NK-92 (cell line): ENCODE results near the gene GPR153.

Experiments
- DNase-seq: peaks from one replicate; lab custom pipeline; 2025; ENCODE audit not compliant: unreplicated experiment; lab: John Stamatoyannopoulos, UW

Gene GPR153

DNA sequence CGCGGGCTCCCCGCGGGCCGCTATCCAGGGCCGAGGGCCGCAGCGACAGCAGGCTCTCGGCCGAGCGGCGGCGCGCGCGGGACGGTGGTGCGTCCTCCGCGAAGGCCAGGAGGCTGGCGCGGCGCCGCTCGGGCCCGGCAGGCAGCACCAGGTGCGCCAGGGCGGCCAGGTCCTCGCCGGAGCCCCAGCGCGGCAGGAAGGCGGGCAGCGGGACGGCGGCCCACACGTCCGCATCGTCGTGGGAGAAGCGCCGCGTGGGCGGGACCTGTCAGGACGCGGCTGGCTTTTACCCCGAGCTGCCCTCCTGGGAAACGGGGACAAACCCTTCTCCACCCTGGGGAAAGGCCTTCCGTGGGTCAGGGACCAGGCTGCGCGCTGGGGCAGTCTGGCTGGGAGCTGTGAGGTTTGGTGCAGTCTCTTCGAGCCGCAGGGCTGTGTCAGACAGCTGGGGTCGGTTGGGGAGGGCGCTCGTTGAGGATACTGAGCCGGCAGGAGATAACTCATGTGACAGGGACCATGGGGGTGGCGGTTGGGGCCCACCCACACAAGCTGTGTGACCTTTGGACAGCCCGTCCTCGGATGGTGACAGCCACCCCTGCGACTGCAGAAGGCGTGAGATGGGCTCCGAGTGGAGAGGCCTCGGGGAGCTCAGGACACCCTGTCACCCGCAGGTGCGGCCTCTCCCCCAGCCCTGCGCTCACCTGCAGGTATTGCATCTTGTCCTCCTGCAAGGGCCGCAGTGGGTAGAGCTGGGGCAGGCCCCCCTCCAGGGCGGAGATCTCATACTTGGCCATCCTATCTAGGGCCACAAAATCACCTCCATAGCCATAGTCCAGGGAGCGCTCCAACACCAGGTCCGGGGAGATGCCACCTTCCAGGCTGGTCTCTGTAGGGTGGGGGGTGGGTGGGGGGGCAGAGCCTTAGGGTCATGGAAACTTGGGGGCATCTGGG is 10.9 kb downstream of the GPR153 start:
- no peak for DNase-seq

- DNase-seq = no peak
Measured at GRCh38 chr1:6248932-6249738, 11.8 kb downstream of the GPR153 start.

- DNase-seq = no peak
Measured at GRCh38 chr1:6248161-6248776, 12.6 kb downstream of the GPR153 start.

GRCh38 chr1:6247651-6248050 is 13.2 kb downstream of the GPR153 start:
- no peak for DNase-seq

GRCh38 chr1:6246497-6247467 is 14.1 kb downstream of the GPR153 start:
- DNase-seq = no peak

DNA sequence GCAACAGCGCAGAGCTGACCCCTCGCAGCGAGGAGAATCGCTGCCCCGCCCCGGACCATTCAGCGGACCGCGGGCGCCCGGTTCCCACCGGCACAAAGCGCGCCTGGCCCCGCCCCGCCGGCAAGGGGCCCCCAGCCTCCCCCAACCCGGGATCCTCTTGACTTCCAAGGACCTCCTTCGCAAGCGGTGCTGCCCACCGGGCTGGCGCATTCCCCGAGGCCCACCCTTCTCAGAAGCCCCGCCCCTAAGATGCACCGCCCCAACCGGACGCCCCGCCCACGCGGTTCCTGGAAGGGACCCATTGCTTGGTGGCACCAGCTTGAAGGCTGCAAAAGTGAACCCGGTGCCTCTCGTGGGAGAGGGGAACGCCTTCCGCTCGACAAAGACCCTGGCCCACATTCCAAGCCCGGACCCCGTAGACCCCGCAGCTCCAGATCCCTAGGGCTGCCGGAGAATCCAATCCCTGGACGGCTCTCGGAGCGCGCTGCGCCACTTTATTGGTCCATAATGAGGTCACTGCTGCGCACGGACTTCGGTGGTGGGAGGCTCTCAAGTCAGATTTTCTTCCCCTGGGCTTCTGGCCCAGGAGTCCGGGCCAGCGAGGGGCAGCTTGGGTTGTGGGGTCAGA is 14.9 kb downstream of the GPR153 start:
- no peak for DNase-seq

- DNase-seq = no peak
Measured at GRCh38 chr1:6245086-6245868, 15.6 kb downstream of the GPR153 start.

DNA sequence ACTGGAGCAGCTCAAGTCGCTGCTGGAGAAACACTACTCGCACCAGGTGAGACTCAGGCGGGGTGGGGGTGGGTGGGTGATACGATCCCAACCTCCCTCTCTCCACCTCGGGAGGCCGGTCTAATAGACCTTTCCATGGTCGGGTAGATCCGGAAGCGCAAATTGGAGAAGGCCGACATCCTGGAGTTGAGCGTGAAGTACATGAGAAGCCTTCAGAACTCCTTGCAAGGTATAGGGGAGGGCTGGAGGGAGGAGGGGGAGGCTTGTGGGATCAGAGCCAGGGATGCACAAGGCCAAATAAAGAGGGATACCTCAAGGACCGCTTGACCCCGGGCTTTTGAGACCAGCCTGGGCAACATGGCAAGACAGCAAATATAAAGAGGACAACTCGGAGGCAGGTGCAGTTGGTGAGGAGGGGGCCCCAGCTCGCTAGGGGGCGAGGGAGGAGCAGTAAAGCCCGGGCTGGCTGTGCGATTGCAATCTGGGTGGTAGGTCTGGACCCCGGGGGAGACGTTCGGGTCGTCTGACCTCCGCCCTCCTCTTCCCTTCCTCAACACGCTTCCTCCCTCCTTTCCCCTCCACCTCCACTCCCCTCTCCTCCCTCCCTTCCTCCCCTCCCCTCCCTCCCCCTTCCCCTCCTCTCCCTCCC is 16.4 kb downstream of the GPR153 start:
- no peak for DNase-seq

DNA sequence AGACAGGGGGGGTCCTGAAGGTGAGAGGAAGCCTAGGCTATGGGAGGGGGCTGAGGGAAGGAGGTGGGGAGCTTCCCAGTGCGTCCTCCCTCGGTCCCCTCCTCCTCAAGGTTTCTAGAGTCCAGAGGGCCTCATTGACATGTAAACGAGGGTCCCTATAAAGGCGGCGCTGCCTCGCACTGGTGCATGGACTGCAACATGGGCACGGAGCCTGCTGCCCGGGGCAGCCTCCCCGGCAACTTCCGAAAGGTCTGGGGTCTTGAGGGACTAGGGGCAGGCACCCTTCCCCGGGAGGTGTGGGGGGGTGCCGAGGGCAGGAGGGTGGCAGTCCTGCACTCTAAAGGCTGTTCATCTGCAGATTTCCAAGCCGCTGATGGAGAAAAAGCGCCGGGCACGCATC is 16.9 kb downstream of the GPR153 start, which contains the start of gene HES3:
TSS of gene HES3 (plus strand) at position 187 of the 400 bp plus-strand sequence. CDS start at position 374, 187 bp downstream.
- no peak for DNase-seq

DNA sequence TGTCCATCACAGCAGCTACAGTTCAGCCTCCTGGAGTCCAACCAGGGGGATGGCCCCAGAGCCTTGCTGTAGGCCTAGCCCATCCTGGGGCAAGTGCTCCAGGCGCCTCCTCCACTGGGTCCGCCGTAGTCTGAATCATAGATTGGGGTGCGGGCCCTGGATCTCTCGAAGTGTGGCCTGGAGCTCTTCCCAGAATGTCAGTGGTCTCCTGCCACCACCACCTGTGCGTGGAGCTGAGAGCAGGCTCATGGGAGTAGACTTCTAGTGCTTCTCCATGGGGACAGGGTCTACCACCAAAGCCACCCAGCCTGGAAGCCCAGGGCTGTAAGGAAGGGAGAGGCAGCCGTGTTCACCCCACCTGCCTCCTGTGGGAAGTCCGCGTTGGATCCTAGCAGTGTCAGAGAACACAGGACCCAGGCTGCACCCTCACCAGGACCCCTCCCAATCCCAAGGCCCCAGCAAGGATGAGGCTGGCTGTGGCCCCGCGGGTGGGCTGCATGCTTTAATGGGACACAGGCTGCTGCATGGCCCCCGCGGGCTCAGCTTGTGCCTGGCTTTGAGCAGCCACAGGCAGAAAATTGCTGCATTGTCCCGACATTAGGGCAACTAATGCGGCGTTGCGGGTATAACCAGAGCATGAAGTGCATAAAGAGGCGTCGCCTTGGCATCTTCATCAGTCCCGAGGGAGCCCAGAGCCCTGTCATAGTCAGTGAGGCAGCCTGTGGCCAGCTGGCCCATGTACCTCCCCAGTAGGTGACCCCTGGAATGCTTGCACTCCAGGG is 17.7 kb downstream of the GPR153 start:
- no peak for DNase-seq

DNA sequence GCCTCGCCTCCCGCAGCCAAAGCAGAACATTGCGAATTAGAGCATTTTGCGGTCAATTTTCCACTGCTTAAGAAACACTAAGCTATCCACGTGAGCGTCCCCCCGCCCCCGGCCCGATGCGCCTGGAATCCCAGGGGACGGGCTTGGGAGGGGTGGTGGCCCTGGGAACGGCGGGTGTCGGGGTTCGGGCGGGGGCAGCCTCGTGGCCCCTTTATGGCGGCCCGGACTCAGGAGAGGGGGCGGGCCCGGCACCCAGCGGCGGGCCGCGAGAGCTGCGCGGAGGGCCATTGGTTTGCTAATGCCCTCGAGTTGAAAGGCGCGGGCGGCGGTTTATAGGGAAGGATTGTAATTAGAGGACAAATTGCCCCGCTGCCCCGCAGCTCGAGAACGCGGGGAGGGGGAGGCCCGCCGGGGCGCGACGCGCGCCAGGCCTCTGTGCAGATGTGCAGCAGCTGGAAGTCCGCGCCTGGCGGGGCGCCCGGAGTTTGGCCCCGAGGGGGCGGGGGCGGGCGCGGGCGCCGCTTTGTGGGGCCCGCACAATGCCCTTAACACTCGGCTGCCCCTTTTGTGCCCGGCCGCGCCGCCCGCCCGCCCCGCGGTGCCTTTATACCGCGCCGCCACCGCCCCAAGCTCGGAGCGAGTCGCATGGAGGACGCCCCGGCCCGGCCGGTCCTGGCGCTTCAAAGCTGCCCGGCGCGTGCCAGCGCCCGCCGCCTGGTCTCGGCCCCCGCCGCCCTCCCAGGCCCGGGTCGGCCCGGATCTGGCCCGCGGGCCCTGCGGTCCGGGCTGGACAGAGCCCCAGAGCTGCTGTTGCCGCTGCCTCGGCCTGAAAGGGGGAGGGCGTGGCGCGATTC is 18.8 kb downstream of the GPR153 start:
- no peak for DNase-seq

DNA sequence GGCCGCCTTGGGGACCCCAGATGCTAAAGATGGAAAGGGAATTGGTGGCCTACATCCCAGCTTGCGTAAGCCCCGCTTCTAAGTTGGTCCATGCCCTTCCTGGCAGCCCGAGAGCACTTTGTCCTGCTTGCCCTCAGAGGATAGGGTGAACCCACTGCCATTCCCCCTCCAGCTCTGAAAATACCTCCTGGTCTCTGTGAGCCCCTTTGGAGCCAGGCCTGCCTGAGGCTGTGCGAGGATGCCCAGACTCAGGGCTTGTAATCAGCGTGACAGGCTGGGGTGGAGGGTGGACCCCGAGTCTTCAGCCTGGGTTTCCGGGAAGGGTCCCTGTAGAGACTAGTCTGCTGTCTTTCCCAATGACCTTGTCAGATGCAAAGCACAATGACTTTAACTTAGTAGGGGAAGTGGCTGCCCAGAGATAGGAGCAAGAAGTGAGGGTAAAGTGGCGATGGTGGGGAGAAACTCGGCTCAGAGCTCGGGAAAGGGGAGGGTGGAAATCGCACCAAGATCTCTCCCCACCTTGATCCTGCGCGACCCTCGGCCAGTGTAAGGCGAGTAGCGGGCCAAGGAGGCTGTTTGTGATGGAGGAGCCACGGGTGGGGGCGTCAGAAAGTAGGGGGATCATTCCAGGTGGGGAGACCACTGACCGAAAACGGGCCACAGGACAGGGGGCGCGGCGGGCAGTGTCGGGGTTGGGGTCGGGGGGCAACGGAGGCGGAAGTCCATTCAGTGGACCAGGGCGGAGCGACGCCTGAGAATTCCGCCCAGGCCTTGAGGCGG is 19.6 kb downstream of the GPR153 start:
- DNase-seq = no peak

- DNase-seq = no peak
Measured at GRCh38 chr1:6239950-6240768, 20.7 kb downstream of the GPR153 start.

- DNase-seq = no peak
Measured at GRCh38 chr1:6239213-6239752, 21.6 kb downstream of the GPR153 start.

DNA sequence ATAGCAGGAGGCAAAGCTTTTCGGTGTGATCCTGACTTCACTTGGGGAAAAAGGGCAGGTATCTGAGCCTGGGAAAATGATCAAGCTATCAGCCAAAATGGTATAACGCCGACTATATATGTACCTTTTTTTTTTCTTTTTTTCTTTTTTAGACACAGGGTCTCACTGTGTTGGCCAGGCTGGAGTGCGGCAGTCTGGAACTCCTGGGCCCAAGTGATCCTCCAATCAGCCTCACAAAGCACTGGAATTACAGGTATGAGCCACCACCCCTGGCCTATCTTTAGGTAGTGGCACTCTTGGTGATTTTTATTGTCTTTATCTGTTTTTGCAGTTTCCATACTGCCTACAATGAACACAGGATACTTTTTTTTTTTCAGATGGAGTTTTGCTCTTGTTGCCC is 23.8 kb downstream of the GPR153 start:
- DNase-seq = no peak
